MCF 10A (cell line): Measurements from ENCODE around the gene TAS2R39. TPM values are rescaled to one million over a fixed set of nuclear protein-coding genes. Genes with fewer than 3 reads are reported as not detected.

ENCODE experiments used
- BruUV-seq: library from RNA; stranded (reverse); fragments of 400-500 nt; replicated peaks from 2 replicates; lab custom pipeline; 2021; lab: Mats Ljungman, UMichigan
- CTCF ChIA-PET: fragments of 300-600 bp; sonication (Branson Sonifier 250); formaldehyde crosslinking; extraction: SDS; loops from one replicate; lab custom pipeline; 2021; ENCODE audit warnings: antibody characterized with exemption, inconsistent platforms; lab: Yijun Ruan, JAX
- POLR2A ChIA-PET: fragments of 300-600, 350-650 bp; sonication (Branson Sonifier 250); formaldehyde crosslinking; extraction: SDS; loops from one replicate; lab custom pipeline; 2020; ENCODE audit warnings: antibody characterized with exemption, inconsistent platforms; lab: Yijun Ruan, JAX
- DNase-seq: peaks from one replicate; pipeline ENCODE4 v3.0.0-alpha.2; 2018; ENCODE audit not compliant: unreplicated experiment
- H3K27ac Mint-ChIP-seq: one replicate; pipeline ENCODE4 v1.8.0; 2022; ENCODE audit warnings: mild to moderate bottlenecking, low read depth, mixed read lengths; ENCODE audit not compliant: unreplicated experiment
- H3K27me3 Mint-ChIP-seq: one replicate; pipeline ENCODE4 v1.8.0; 2022; ENCODE audit warnings: mixed read lengths; ENCODE audit not compliant: insufficient read depth, unreplicated experiment
- H3K36me3 Mint-ChIP-seq: one replicate; pipeline ENCODE4 v1.8.0; 2022; ENCODE audit warnings: mild to moderate bottlenecking, moderate library complexity, mixed read lengths; ENCODE audit not compliant: insufficient read depth, unreplicated experiment
- H3K4me1 Mint-ChIP-seq: one replicate; pipeline ENCODE4 v1.8.0; 2022; ENCODE audit warnings: mixed read lengths; ENCODE audit not compliant: insufficient read depth, unreplicated experiment
- H3K4me3 Mint-ChIP-seq: one replicate; pipeline ENCODE4 v1.8.0; 2022; ENCODE audit warnings: mild to moderate bottlenecking, moderate library complexity, mixed read lengths; ENCODE audit not compliant: unreplicated experiment
- H3K9me3 Mint-ChIP-seq: one replicate; pipeline ENCODE4 v1.8.0; 2022; ENCODE audit warnings: mixed read lengths; ENCODE audit not compliant: unreplicated experiment
- intact Hi-C: fragments of 100-400 bp; cut with micrococcal nuclease; formaldehyde crosslinking; loops from 2 replicates; pipeline ENCODE4 v1.14.1; 2022
- total RNA-seq: library from RNA; stranded (reverse); gene quantifications from 2 replicates; pipeline ENCODE4 v1.2.3, GENCODE V29; 2022
- TF ChIP-seq, protein P1 (sequence below): fragments of 200-600 bp; IDR thresholded peaks from one replicate; pipeline ENCODE4 v1.8.0; 2022; ENCODE audit warnings: antibody characterized with exemption, mild to moderate bottlenecking; ENCODE audit not compliant: unreplicated experiment

Gene TAS2R39
- total RNA-seq, 1 experiment from 2014 or later, result not detected

DNA sequence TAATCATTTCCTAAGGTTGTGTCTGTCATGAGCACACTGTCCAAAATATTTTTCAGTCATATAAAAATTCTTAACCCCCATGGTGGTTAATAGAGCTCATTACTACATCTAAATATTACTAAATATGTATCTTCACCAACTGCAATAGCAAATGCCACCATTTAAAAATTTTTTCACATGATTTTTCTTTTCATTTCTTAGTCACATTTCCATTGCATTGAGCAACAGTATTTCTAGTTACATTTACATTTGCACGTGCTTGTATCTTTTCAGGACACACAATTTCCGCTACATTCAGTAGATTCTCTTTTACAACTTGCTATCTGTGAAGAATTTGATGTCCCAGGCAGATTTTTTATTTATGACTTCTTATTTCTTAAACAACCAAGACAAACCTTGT, 33.5 kb downstream of the TAS2R39 start:
- CTCF ChIA-PET, result interaction anchor here (0.5 to 9.8 kb wide), 15 partner anchors 16 to 583 kb away, joined by 3 to 531 read pairs (median 5); no protein-coding TSS in a partner anchor
- Mint-ChIP-seq H3K4me3 (no peak overlapping the region), H3K9me3 (no peaks in the 10 kb centered on the region), H3K4me1 (no peaks in the 10 kb centered on the region), H3K27ac (no peak overlapping the region), H3K36me3 (no peaks in the 10 kb centered on the region), H3K27me3 (peaks cover 33% of the 10 kb centered on the region)
- TF ChIP-seq, protein P1, sequence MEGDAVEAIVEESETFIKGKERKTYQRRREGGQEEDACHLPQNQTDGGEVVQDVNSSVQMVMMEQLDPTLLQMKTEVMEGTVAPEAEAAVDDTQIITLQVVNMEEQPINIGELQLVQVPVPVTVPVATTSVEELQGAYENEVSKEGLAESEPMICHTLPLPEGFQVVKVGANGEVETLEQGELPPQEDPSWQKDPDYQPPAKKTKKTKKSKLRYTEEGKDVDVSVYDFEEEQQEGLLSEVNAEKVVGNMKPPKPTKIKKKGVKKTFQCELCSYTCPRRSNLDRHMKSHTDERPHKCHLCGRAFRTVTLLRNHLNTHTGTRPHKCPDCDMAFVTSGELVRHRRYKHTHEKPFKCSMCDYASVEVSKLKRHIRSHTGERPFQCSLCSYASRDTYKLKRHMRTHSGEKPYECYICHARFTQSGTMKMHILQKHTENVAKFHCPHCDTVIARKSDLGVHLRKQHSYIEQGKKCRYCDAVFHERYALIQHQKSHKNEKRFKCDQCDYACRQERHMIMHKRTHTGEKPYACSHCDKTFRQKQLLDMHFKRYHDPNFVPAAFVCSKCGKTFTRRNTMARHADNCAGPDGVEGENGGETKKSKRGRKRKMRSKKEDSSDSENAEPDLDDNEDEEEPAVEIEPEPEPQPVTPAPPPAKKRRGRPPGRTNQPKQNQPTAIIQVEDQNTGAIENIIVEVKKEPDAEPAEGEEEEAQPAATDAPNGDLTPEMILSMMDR, result no peak
- POLR2A ChIA-PET, result no interaction called here
- no TSS peak for BruUV-seq
- no peak for DNase-seq
- intact Hi-C loops, result loop anchor here (10.0 kb wide), 1 partner anchor 332 kb away; the partner anchor contains the start of gene TRPV6

DNA sequence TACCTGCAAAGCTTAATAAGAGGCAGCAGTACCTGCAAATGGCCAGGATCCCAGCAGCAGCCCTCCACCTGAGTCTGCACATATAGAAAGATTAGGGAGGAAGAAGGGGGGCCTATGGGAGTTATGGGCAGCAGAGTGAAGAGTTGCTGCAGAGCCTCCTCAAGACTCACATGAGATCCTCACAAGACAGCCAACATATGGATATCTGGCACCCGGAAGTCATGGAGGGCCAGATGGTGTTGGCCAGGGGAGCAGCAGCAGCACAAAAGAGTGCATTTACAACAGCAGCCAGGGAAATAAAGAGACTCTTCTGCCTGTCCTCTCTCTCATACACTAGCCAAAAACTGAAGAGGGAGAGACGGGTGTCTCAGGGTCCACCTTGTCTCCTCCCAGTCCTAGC, 34.6 kb downstream of the TAS2R39 start:
- H3K36me3 Mint-ChIP-seq, result no peaks in the 10 kb centered on the region
- BruUV-seq, result no TSS peak
- H3K4me1 Mint-ChIP-seq, result no peaks in the 10 kb centered on the region
- CTCF ChIA-PET, result interaction anchor here (1.1 to 9.8 kb wide), 5 partner anchors 89 to 582 kb away, joined by 3 to 531 read pairs (median 5); partner anchors contain the start of gene EPHB6
- POLR2A ChIA-PET, result no interaction called here
- H3K9me3 Mint-ChIP-seq, result no peaks in the 10 kb centered on the region
- H3K27ac Mint-ChIP-seq, result no peak overlapping the region
- intact Hi-C loops, result loop anchor here (10.0 kb wide), 1 partner anchor 333 kb away; the partner anchor contains the start of gene TRPV6
- DNase-seq, result no peak
- TF ChIP-seq, protein P1, result no peak
- H3K27me3 Mint-ChIP-seq, result peaks cover 44% of the 10 kb centered on the region
- H3K4me3 Mint-ChIP-seq, result no peak overlapping the region

DNA sequence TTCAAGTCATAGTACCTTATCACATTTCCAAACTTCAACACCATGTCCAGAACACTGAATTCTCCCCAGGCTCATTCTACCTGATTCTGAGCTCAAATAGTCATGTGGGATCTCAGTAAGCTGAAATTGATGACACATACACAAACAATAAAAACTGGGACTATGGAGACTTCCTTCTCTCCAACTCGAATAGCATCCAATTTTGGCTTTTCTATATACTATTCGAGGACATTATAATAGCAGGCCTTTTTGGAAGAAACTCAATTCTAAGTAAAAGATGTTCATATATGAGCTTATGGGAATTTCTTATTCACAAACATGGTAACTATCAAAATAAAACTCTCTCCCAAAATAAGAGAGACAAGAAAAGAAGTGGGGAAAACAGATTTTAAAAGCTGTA, 38.1 kb downstream of the TAS2R39 start:
- no peak overlapping the region for H3K4me3 Mint-ChIP-seq
- ChIA-PET CTCF (interaction anchor here (0.6 to 9.8 kb wide), 9 partner anchors 9 to 897 kb away, joined by 3 to 531 read pairs (median 5); no protein-coding TSS in a partner anchor), POLR2A (no interaction called here)
- no peaks in the 10 kb centered on the region for H3K36me3 Mint-ChIP-seq
- no peak for DNase-seq
- H3K9me3 Mint-ChIP-seq, result no peaks in the 10 kb centered on the region
- peaks cover 79% of the 10 kb centered on the region for H3K27me3 Mint-ChIP-seq
- TF ChIP-seq, protein P1, result no peak
- intact Hi-C loops, result no loop called here
- no TSS peak for BruUV-seq
- no peaks in the 10 kb centered on the region for H3K4me1 Mint-ChIP-seq
- H3K27ac Mint-ChIP-seq, result no peak overlapping the region

DNA sequence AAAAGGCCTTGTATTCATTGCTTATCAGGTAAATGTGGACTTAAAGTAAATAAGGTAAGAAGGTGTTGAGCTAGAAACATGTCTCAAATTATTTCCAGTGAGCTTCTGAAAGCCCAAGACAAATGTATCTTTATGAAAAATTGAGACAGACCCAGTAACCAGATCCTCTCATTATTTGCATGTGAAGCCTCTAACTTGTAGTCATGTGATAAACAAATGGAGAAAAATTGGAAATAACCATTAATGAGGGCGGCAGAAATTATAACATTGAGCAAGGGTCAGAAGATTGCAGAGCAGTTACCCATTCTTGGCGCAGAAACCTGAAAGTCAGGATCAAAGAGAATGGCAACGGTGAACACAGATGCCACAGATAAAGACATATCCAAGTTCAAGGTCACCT, 38.5 kb downstream of the TAS2R39 start, which contains the start of gene TAS2R40:
Gene TAS2R40 (plus strand): TSS at position 301 of the 400 bp plus-strand sequence. CDS start 42 bp downstream, at position 343.
- DNase-seq, result no peak
- peaks cover 82% of the 10 kb centered on the region for H3K27me3 Mint-ChIP-seq
- H3K9me3 Mint-ChIP-seq, result no peaks in the 10 kb centered on the region
- H3K4me1 Mint-ChIP-seq, result no peaks in the 10 kb centered on the region
- H3K36me3 Mint-ChIP-seq, result no peaks in the 10 kb centered on the region
- no peak within 1 kb of the TSS for H3K4me3 Mint-ChIP-seq
- ChIA-PET POLR2A (interaction anchor here (0.8 kb wide), 1 partner anchor 215 kb away, joined by 3 read pairs; no protein-coding TSS in a partner anchor), CTCF (interaction anchor here (0.7 to 9.8 kb wide), 6 partner anchors 10 to 355 kb away, joined by 3 to 531 read pairs (median 6); no protein-coding TSS in a partner anchor)
- H3K27ac Mint-ChIP-seq, result no peak within 1 kb of the TSS
- intact Hi-C loops, result no loop called here
- BruUV-seq, result no TSS peak
- TF ChIP-seq, protein P1, result no peak
